Hematopoietic multipotent progenitor cell treated with erythropoietin and hydrocortisone succinate and interleukin-3 and kit ligand, for 15 days (in vitro differentiated cells): Measurements from ENCODE around the gene MTMR12.

Source experiments
- DNase-seq: peaks from one replicate; pipeline ENCODE4 v3.0.0-alpha.2; 2015; ENCODE audit warnings: low spot score

The MTMR12 gene

DNA sequence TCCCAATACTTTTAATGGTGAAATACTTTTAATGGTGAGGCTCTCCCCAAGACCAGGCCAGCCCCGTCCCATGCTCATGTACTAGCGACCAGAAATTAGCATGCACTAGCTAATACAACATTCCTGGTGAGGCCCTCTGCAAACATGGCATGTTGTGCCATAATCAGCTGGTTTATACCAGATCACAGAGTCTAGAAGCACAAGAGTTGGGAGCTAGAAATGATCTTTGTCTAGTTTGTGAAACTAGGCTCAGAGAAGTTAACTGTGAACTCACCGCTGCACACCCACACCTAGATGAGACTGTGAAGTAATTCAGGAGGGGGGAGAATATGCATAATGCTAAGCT lies 37.4 kb downstream of the MTMR12 start:
- no peak for DNase-seq

DNA sequence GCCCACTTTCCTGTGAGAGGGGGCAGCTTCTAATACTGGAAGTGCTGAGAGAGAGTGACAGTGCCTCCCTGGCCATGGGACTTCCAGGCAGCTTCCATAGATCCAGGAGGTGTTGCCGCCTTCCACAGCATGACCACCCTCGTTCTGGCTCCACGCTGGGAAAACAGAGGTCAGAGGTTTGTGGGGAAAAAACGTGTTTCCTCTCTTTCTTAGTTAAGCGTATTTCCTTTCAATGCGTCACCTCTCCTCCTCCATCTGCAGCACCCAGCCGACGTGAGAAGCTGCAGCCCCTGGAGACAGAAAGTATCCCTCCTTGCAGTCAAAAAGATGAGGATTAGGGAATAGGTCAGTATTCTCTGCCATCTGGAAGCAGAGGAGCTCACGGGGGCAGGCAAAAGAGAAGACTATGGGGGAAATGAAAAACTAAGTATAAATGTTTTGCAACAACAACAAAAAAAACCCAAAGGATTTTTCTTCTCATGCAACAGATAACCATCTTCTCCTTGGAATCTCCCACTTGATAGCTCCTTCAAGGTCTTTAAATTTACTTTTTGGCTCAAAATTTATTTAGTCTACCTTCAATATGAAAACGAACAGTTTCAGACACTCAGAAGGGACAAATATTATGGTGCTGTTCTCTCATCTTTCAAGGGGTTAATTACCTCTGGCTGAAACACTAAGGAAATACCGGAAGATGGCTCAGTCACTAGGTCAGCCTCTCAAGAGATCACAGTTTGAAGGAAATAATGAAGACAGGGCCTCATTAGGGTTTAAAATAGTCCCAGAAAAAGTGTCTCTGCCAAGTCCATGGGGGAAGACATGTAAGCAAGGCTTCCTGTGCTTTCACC lies 38.0 kb downstream of the MTMR12 start:
- no peak for DNase-seq

DNA sequence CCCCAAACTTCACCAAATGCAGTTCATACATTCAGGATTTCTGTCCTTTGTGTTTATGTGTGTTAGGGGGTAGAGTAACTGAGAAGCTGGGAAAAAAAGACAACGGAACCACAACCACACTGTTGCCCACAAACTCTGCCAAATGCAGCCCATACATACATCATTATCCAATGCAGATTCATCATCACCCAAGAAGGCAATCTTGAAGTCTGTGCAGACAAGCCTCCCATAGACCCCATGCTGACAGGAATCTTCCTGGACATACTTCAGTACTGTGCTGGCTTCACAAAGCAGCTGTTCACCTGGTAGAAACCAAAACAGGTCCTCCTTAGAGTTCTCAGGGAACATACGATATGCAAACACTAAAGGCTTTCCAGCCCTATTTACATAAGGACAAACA lies 38.9 kb downstream of the MTMR12 start:
- DNase-seq = no peak

DNA sequence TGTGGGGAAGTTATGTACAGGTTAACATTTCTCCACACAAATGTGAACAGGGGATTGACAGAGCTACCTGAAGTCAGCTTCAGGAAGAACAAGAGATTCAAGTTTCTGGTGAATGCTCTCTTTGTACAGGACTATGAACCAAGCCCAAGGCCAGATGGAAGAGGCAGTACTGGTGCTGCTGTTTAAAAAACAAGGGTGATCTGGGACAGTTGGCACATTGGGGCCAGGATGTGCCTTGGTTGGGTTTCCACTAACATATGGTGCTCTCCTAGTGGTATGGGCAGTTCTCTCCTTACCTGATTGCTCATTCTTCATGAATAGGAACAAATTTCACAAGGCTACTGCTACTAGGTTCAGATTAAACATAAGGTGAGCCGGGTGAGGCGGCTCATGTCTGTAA lies 40.0 kb downstream of the MTMR12 start:
- DNase-seq = no peak

DNA sequence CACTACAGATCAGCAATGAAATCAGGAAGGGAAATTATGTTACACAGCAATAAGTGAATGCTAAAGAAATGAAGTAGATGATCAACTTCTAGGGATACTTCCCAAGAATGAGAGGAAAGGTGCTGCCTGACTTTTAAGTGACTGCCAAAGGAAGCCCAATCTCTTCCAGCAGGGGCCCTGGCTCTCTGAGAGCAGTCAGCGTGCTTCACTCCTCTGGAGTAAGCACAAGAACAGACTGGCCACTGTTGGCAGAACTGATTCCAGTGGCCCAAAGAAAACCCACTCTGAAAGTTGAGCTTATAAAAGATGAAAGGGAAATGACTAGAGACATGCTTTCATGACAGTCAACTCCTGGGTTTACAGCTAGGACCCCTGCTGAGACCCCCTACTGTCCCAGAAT lies 41.8 kb downstream of the MTMR12 start:
- DNase-seq = no peak

DNA sequence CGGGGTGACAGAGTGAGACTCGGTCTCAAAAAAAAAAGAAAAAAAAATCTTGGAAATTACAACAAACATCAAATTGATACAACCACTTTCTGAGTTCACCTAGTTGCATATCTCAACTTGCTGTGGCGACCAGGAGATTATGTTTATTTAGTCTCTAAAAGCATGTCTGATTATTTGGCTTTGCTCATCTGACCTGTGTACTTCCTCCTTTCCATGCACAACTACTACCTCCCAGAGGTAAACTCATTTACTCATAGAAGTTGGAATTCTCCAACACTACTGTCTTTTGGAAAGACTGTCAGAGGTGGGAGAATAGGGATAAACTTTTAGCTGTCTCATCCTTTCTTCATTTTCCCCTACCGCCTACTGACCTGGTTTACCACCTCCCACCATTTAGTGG lies 42.6 kb downstream of the MTMR12 start:
- DNase-seq = no peak

DNA sequence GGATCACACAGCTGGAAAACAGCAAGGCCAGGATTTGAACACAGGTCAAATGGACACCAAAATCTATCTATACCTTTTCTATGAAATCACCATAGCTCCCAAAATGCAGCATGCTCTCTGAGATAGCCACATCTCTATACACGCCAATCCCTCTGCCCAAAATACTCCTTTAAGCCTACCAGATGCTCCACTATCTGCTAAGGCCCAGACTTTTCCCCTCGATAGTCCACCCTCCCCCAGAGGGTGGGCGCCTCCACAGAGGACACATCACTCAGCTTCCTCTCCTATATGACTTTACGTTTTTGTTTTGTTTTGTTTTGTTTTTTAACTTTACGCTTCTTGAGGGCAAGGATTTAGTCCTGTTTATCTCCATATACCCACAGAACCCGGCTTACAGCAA lies 46.8 kb downstream of the MTMR12 start:
- DNase-seq = no peak

DNA sequence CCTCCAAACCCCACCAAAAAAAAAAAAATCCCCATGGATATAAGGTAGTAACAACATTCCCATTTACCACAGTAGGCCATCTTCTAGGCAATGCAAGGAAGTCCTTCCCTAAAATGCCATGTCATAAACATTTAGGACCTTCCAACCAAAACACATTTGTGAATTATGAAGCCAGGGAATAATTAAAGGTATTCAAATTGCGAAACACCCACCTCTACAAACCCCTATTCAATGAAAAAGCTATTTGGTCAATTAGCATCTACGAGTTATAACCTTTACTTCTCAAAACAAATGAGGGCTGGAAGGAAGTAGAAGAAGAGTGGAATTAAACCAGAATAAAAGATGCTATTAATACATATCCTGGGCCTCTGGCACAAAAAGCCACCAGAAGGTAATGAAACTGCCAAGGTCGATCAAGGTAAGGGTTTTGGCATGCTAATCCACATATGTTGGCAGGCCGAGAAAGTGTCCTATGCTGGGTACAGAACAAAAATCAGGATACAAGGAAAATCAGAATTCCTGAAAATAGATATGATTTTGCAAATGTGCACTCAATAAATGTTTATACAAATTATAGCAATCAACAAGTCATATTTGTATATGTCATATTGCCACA lies 47.7 kb downstream of the MTMR12 start:
- DNase-seq = no peak

DNA sequence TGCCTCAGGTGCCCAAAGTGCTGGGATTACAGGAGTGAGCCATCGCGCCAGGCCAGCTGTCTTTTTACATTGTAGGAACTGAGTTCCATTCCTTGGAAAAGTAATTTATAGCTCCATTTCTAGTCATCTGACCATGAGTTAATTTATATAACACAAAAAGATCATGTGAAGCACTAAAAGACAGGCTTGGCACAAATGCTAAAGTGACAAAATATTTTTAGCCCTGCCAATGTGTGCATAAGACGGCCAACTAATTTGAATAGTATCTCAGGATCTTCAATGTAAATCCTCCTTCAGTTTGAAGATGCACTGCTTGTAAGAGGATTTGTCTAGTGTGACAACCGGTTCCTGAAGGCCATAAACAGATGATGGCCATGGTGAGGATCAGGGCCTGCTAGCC lies 49.1 kb downstream of the MTMR12 start:
- no peak for DNase-seq

DNA sequence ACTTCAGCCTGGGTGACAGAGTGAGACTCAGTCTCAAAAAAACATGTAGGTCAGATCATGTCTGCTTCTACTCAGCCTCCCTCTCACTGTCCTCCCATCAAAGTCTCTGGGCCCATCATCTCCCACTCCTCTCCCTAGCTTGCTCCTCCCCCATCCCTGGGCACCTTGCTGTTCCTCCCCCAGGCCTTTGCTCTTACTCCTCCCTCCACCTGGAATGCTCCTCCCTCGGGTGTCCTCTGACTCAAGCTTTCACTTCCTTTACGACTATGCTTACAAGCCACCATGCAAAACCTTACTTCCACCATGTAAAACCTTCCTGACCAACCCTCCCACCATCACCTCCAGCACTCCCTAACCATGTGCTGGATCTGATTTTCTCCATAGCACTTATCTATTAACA lies 51.5 kb downstream of the MTMR12 start:
- no peak for DNase-seq

DNA sequence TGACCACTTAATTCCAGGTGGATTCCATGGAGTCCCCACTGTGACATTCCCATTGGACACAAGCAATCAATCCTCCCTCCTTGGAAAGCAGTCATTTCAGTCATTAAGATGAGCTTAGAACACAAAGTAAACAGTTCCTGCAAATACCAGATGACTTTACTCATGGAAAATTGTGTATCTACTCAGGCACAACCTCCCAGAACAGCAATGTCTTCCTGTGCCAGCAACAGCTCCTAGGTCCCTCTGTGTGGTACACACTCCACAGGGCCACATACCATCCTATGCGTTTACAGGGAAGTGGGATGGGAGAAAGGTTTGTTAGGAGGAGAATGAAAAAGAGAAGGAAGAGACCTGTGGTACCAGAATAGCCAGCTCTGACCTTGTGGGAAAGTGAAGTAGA lies 53.7 kb downstream of the MTMR12 start:
- DNase-seq = no peak

DNA sequence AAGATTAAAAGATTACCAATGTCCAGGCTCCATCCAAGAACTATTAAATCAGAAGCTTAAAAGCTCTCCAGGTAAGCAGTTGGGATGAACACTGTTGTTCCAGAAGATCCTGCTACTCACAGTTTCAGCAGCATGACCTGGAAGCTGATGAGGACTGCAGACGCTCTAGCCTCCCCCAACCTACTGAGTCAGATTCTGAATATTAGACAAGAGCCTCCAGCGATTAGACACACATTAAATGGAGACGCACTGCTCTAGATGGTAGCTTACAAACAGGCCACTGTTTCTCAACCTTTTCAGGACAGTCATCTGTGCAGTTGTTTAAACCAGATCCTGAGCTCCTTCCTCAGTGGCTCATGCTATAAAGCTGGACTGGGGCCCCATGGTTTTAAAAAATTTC lies 54.3 kb downstream of the MTMR12 start:
- DNase-seq = no peak

DNA sequence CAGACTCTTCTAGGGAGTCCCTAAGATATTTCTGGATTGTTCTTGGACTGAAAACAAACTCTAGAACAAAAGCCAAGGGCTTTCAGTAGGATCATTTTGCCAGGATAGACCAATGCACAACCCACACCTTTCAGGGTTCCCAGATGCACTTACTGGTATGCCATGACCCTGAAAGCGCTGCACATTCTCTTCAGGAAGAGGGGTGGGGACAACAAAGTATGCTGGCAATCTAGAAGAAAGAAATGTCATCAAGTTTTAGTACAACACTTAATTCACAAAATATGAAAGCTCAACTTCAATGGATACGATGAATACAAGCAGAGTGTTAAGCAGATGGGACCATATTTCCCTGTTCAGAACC lies 57.2 kb downstream of the MTMR12 start:
- no peak for DNase-seq

DNA sequence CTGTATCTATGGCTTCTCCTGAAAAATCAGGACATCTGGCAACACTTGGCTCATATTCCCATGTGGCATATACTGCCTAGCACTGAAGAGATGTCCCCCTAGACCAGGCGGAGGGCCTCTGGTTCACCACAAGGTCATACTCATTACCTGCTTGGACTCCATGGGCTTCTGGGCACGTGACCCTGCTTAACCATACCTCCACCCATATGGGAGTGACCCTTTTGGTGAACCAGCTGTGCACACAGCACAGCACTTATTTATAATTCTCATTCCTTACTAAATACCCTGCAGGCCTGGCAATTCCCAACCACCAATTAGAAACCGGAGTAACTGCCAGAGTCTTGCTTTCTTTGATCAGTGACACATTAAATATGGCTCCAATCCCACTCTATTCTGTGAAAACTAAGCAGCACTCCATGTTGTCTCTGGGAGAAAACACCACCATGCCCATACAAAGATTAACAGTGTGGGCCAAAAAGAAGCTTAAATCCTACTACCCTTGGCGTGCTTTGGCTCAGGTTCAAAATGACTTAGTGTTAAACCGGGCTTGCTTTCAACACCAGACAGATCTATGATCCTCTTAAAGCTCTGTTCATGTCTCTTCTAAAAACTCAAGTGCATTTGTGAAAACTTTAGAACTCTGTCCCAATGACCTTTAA lies 57.7 kb downstream of the MTMR12 start:
- no peak for DNase-seq

DNA sequence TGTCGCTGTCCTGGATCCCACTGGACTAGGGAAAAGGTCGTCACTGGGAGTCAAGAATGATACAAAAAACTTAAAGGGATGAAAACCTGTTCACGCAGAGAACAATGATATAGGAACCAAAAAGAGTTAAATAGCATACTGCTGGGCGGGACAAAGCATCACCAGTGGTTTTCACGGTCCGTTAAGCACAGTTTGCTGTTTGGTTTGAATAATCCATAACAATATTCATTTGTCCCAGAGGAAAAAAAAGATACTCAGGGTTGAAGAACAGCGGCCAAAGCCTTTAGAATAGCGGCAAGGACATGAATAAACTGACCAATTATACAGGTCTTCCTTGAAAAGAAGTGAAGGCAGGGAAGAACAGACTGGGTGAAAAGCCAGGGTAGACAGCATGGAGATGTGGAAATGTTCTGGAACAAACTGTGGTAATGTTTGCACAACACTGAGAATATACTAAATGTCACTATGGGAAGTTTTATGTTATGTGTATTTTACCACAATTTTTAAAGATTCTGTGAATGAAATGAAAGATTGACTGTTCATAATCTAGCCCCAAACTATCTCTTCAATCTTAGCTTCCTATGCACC lies 60.8 kb downstream of the MTMR12 start:
- no peak for DNase-seq

DNA sequence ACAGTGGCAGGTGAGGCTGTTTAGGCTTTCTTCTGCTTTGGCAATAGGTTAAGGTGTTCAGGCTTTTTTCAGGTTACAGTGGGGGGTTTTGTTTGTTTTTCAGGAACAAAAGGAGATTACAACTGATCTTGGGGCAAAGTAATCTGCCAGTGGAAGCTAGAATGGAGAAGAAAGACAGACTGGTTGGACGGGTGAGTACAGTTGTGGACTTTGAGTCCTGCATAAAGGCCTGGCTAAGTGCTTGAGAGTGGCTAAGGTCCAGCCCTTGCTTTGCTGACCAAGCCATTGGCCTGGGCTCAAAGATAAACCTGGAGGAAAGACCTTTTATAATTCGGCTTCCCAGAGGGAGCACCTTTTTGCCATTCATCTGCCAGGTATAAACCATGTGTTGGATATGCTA lies 63.1 kb downstream of the MTMR12 start:
- no peak for DNase-seq

DNA sequence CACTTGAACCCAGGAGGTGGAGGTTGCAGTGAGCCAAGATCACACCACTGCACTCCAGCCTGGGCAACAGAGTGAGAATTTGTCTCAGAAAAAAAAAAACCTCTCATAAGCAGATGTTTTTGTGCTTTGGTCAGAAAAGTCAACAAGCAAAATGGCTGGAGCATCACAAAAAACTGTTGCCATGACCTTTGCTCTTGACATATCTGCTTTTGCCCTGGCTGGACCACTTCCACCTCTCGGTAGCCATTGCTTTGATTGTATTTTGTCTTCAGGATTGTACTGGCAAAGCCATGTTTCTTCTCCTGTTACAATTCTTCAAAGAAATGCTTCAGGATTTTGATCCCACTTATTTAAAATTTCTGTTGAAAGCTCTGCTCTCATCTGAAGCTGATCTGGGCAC lies 67.0 kb downstream of the MTMR12 start:
- DNase-seq = no peak

DNA sequence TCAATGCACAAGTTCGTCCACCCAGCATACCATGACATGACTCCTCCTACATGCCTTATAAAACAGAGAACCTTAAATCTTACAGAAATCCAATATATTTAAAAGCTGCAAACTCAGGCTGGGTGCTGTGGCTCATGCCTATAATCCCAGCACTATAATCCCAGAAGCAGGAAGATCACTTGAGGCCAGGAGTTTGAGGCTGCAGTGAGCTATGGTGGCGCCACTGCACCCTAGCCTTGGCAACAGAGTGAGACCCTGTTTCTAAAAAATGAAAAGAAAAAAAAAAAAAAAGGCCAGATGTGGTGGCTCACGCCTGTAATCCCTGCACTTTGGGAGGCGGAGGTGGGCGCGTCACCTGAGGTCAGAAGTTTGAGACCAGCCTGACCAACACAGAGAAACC lies 68.7 kb downstream of the MTMR12 start:
- DNase-seq = no peak

DNA sequence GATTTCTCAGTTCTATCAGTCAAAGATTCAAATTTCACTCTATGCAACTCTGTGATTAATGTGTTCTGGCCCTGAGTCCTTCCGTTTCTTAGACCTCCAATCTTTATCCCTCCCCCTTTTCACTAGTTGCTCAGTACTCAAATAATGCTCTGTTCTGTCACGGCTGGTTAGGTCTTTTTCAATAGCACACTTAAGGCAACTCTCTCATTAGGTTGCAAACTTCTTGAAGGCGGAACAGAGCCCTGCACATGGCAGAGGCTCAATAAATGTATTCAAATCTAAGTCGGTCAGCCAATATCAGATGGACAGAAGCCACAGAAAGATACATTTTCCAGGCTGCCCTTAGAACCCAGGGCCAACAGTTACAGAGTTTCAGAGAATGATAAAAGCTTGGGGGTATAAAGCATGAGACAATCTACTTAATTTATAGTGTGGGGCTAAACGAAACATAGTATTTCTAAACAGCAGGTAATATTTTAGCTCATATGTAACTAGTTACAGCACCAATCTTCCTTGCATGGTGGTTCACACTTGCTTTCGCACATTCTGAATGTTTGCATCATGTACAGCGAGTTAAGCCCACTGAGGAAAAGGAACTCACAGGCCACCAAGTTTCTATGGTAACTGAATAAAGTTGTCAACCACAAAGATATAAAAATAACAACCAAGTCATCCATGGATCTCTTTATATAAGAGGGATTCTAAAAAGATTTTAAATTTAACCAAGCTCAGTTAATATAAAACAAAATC lies 71.5 kb downstream of the MTMR12 start:
- no peak for DNase-seq

DNA sequence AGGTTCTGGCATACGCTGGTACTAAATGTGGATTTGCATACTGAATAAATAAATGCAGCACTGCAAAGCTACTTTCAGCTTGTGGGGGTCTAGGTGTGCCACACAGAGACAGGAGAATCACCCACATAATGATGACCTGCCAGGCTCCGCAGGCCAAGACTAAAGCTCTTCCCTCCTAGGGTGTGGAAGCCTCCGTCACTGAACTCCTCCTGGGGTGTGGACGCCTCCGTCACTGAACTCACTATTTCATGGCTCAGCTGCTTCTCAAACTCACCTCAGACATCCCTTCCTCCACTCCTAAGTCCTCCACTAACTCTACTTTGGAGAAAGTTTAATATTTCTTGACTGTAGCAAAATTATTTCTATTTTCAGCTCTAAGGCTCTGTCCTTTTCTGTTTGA lies 73.4 kb downstream of the MTMR12 start:
- DNase-seq = no peak

DNA sequence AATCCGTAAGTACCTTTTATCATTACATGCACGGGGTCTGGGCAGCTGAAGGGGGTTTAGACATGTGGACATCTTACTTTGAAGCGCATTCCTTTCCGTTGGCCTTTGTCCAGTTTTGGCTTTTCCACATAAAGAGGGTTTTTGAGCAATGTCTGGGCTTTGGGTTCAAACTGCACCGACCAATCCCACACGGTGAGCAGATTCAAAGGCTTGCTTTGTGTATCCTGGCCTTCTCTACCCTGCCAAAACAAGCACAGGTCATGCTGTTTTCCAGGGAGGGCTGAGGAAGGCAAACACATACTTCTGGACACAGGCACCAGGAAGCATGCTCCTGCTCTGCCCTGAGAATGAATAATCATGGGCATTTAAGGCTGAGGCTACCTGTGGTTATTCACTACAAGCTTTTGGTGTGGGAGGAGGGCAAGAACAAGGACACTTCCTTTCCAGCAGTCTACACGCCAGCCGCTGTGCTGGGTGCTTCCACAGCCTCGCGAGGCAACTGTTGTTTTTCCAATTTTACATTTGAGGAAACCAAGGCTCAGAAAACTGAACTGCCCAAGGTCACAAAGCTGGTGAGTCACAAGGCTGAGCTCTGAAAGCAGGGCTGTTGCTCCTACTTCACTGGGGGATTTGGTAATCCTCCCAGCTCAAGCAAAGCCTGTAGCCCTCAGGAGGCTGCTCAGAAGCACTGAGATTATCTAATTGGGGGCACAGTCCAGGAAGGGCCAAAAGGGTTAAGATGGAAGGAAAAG lies 78.9 kb downstream of the MTMR12 start:
- no peak for DNase-seq

DNA sequence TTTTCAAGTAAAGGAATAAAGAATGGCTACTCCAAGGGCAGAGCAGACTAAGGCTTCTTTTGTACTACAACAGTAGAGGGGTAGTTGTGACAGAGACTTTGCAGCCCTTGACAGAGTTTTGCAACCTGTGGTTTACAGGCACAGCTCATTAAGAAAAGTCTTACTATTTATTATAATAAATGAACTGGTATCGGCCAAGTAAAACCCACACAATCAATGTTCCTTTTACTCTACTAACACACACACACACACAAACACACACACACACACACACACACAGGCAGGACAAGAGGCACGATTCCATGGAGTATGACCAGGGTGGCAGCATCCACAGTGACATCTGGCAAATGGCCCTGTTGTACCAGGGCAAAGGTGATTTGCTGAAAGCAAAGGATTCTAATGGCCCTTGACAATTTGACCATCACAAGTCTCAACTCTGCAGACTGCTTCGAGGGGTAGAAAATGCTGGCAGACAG lies 79.5 kb downstream of the MTMR12 start:
- DNase-seq = no peak
